Endothelial cell of umbilical vein (primary cell): ENCODE measurements around the gene SKIL. TPM values are rescaled to one million over a fixed set of nuclear protein-coding genes. Genes with fewer than 3 reads are reported as not detected.
A peak's percentile ranks its signal among the peaks of the same experiment; 100 is the strongest.

Experiments used
- BruUV-seq: library from RNA; stranded (reverse); fragments of 400-500 nt; replicated peaks from 2 replicates; lab custom pipeline; 2021; lab: Mats Ljungman, UMichigan
- CTCF ChIA-PET: fragments of 300-600, 350-600 bp; sonication (Branson Sonifier 250); formaldehyde crosslinking; loops from one replicate; lab custom pipeline; 2021; ENCODE audit warnings: antibody characterized with exemption, inconsistent platforms; lab: Charles Lee
- POLR2A ChIA-PET: fragments of 300-600, 350-600 bp; sonication (Branson Sonifier 250); formaldehyde crosslinking; loops from one replicate; lab custom pipeline; 2021; ENCODE audit warnings: antibody characterized with exemption, inconsistent platforms; lab: Charles Lee
- DNase-seq: peaks from one replicate; pipeline ENCODE4 v3.0.0-alpha.2; 2011; ENCODE audit warnings: low read depth, low spot score
- FAIRE-seq: peaks from 2 replicates; lab custom pipeline; 2011; peaks lifted over from hg19 to GRCh38; lab: Jason Lieb, UNC
- H2AFZ ChIP-seq: 2 replicates; pipeline ENCODE4 v1.6.0; 2012; ENCODE audit warnings: low read depth, low read length, control low read depth, inconsistent platforms
- H3K27ac ChIP-seq: 2 replicates; pipeline ENCODE4 v1.5.1; 2011; ENCODE audit warnings: low read depth, mild to moderate bottlenecking, control low read depth, low read length, moderate library complexity; ENCODE audit not compliant: insufficient read depth
- H3K27me3 ChIP-seq, 2 experiments: 2 replicates each; pipeline versions ENCODE4 v1.6.0 to v1.6.1; 2011; ENCODE audit warnings: low read length in 2 of 2, mixed read lengths in 1 of 2; ENCODE audit not compliant: control insufficient read depth in 2 of 2, insufficient read depth in 2 of 2
- H3K36me3 ChIP-seq, 2 experiments: 2 replicates in 1 of 2; 3 replicates in 1 of 2; pipeline ENCODE4 v1.5.1; 2011; ENCODE audit warnings: low read length in 2 of 2, mild to moderate bottlenecking in 1 of 2, moderate library complexity in 1 of 2; ENCODE audit not compliant: control insufficient read depth in 2 of 2, insufficient read depth in 2 of 2; ENCODE audit errors: extremely low read depth in 1 of 2
- H3K4me1 ChIP-seq: 3 replicates; pipeline ENCODE4 v1.5.1; 2011; ENCODE audit warnings: mild to moderate bottlenecking, low read length; ENCODE audit not compliant: control insufficient read depth, insufficient read depth; ENCODE audit errors: extremely low read depth
- H3K4me2 ChIP-seq: 2 replicates; pipeline ENCODE4 v1.6.1; 2011; ENCODE audit warnings: low read length, control low read depth, mixed read lengths; ENCODE audit not compliant: insufficient read depth
- H3K4me3 ChIP-seq, 3 experiments: fragments of 200-600 bp in 1 of 3; sonication (generic), shearing (Covaris generic) in 1 of 3; replicated peaks in 1 of 3; 2 replicates each; pipeline ENCODE4 v1.5.1; 2011 to 2016; ENCODE audit warnings: control low read depth in 3 of 3, low read length in 3 of 3, mild to moderate bottlenecking in 2 of 3, inconsistent platforms in 1 of 3, low read depth in 1 of 3, moderate library complexity in 1 of 3; ENCODE audit not compliant: insufficient read depth in 1 of 3
- H3K79me2 ChIP-seq: 2 replicates; pipeline ENCODE4 v1.6.0; 2012; ENCODE audit warnings: low read length, inconsistent platforms; ENCODE audit not compliant: control insufficient read depth, insufficient read depth
- H3K9ac ChIP-seq: replicated peaks from 2 replicates; pipeline ENCODE3; 2011; ENCODE audit warnings: low read length, control low read depth; ENCODE audit not compliant: insufficient read depth; ENCODE audit errors: extremely low read depth
- H3K9me1 ChIP-seq: replicated peaks from 3 replicates; pipeline ENCODE4 v1.6.0; 2011; ENCODE audit warnings: mild to moderate bottlenecking, low read length; ENCODE audit not compliant: control insufficient read depth, insufficient read depth; ENCODE audit errors: extremely low read depth
- H3K9me3 ChIP-seq: replicated peaks from 2 replicates; pipeline ENCODE4 v1.5.1; 2012; ENCODE audit warnings: low read length, inconsistent platforms; ENCODE audit not compliant: control insufficient read depth, insufficient read depth
- H4K20me1 ChIP-seq: replicated peaks from 2 replicates; pipeline ENCODE3; 2011; ENCODE audit warnings: mild to moderate bottlenecking, low read length; ENCODE audit not compliant: control insufficient read depth, insufficient read depth; ENCODE audit errors: extremely low read depth
- CTCF ChIP-seq, 2 donors: IDR thresholded peaks; 1 replicate in 1 of 2; 2 replicates in 1 of 2; pipeline ENCODE4 v1.5.1; 2011; ENCODE audit warnings: low read length in 2 of 2, mild to moderate bottlenecking in 2 of 2, moderate library complexity in 2 of 2, control low read depth in 1 of 2, inconsistent platforms in 1 of 2, low read depth in 1 of 2; ENCODE audit not compliant: insufficient read depth in 1 of 2; ENCODE audit errors: extremely low read depth in 1 of 2
- EZH2 ChIP-seq: IDR thresholded peaks from 2 replicates; pipeline ENCODE4 v1.6.1; 2012; ENCODE audit warnings: borderline replicate concordance, low read depth, mild to moderate bottlenecking, moderate library complexity, low read length, inconsistent platforms; ENCODE audit not compliant: severe bottlenecking
- FOS ChIP-seq: IDR thresholded peaks from 2 replicates; pipeline ENCODE4 v1.6.1; 2011; ENCODE audit warnings: mild to moderate bottlenecking, low read length, moderate library complexity, borderline replicate concordance; ENCODE audit not compliant: insufficient read depth
- GATA2 ChIP-seq: IDR thresholded peaks from 2 replicates; pipeline ENCODE4 v1.7.0; 2011; ENCODE audit warnings: low read depth, mild to moderate bottlenecking, moderate library complexity, mixed read lengths, low read length; ENCODE audit not compliant: insufficient read length, insufficient read depth
- JUN ChIP-seq: IDR thresholded peaks from 2 replicates; pipeline ENCODE4 v1.6.1; 2011; ENCODE audit warnings: borderline replicate concordance, low read depth; ENCODE audit not compliant: insufficient read length, insufficient read depth
- MYC ChIP-seq: IDR thresholded peaks from one replicate; pipeline ENCODE4 v1.6.1; 2011; ENCODE audit warnings: mild to moderate bottlenecking, low read depth, low read length
- POLR2A ChIP-seq: IDR thresholded peaks from 2 replicates; pipeline ENCODE4 v1.6.1; 2012; ENCODE audit warnings: low read depth, mild to moderate bottlenecking, control low read depth, low read length
- POLR2AphosphoS5 ChIP-seq: IDR thresholded peaks from 2 replicates; pipeline ENCODE4 v1.6.1; 2012; ENCODE audit warnings: low read depth, mild to moderate bottlenecking, control low read depth, low read length, moderate library complexity; ENCODE audit not compliant: insufficient read depth
- dilution Hi-C: fragments of 300-500 bp; cut with MboI; formaldehyde crosslinking; loops from one replicate; pipeline ENCODE4 v1.15.0; 2019; ENCODE audit warnings: low sequenced_read_pairs; ENCODE audit not compliant: extremely low pct_ligation_motif_present
- intact Hi-C: fragments of 100-400 bp; cut with micrococcal nuclease; formaldehyde crosslinking; loops from one replicate; pipeline ENCODE4 v1.10.0; 2022
- polyA plus RNA-seq, 4 experiments: library from polyadenylated mRNA; depleted of rRNA in 3 of 4; stranded (reverse) in 3 of 4; unstranded in 1 of 4; fragments of >200 nt; gene quantifications; 2 replicates each; pipeline versions ENCODE4 v1.2.1 to v1.2.3, GENCODE V29; 2011 to 2012; ENCODE audit warnings: missing spikeins in 1 of 4
- total RNA-seq: library from RNA; stranded (reverse); gene quantifications from 2 replicates; pipeline ENCODE4 v1.2.3, GENCODE V29; 2021
- TF ChIP-seq, protein P1 (sequence below): IDR thresholded peaks from 2 replicates; pipeline ENCODE4 v1.6.1; 2011; ENCODE audit not compliant: insufficient read depth, insufficient read length

The SKIL gene
- total and polyA plus RNA-seq, 2 donors (not counting 3 experiments of a cell fraction or from before 2014, with no cell fraction given): 18.4 to 135 TPM

- intact Hi-C loops: no loop called here
- H3K36me3 ChIP-seq: peaks cover 3 to 13% of the 10 kb centered on the region in 2 experiments
- H4K20me1 ChIP-seq: no peaks in the 10 kb centered on the region
- peaks cover 90% of the 10 kb centered on the region for H3K79me2 ChIP-seq
- DNase-seq (no peak), FAIRE-seq (no peak)
- H3K9me3 ChIP-seq: no peaks in the 10 kb centered on the region
- peaks cover 36% of the 10 kb centered on the region for H3K4me1 ChIP-seq
- TF ChIP-seq MYC: no peak
- TF ChIP-seq POLR2AphosphoS5: no peak
- no peak for TF ChIP-seq FOS
- TF ChIP-seq GATA2: no peak
- TF ChIP-seq EZH2: no peak
- CTCF ChIA-PET: interaction anchor here (1.5 to 5.8 kb wide), 2 partner anchors 14 to 383 kb away, joined by 7 to 25 read pairs; no protein-coding TSS in a partner anchor
- H3K9ac ChIP-seq: no peak overlapping the region
- H2AFZ ChIP-seq: no peak overlapping the region
- no peak overlapping the region for H3K4me2 ChIP-seq
- BruUV-seq: no TSS peak
- H3K4me3 ChIP-seq: no peak overlapping the region
- no peak overlapping the region for H3K27ac ChIP-seq
- no peaks in the 10 kb centered on the region for H3K27me3 ChIP-seq
- dilution Hi-C loops: no loop called here
- H3K9me1 ChIP-seq: no peaks in the 10 kb centered on the region
- POLR2A ChIA-PET: interaction anchor here (0.7 kb wide), 1 partner anchor 294 kb away, joined by 7 read pairs; no protein-coding TSS in a partner anchor
These were observed 70.6 kb downstream of the SKIL start for GRCh38 chr3:170428095-170428494.

- no peaks in the 10 kb centered on the region for H3K27me3 ChIP-seq
- CTCF ChIA-PET: interaction anchor here (0.8 to 5.8 kb wide), 2 partner anchors 15 to 383 kb away, joined by 4 to 25 read pairs; no protein-coding TSS in a partner anchor
- no peaks in the 10 kb centered on the region for H3K9me1 ChIP-seq
- H3K4me1 ChIP-seq: peaks cover 31% of the 10 kb centered on the region
- no peak overlapping the region for H3K27ac ChIP-seq
- peaks cover 87% of the 10 kb centered on the region for H3K79me2 ChIP-seq
- POLR2A ChIA-PET: no interaction called here
- DNase-seq (peak; percentile 16), FAIRE-seq (no peak)
- no peaks in the 10 kb centered on the region for H4K20me1 ChIP-seq
- H3K4me2 ChIP-seq: no peak overlapping the region
- H3K9me3 ChIP-seq: no peaks in the 10 kb centered on the region
- intact Hi-C loops: no loop called here
- H3K4me3 ChIP-seq: no peak overlapping the region
- no TSS peak for BruUV-seq
- TF ChIP-seq FOS (no peak), POLR2AphosphoS5 (no peak), CTCF (IDR thresholded peaks at IDR 0.05; ENCODE audit: extremely low read depth in 1 of 2, insufficient read depth in 1 of 2, low read depth in 1 of 2, low read length in 2 of 2) (no peak), GATA2 (no peak), JUN (no peak), MYC (no peak), POLR2A (no peak), EZH2 (no peak)
- TF ChIP-seq, protein P1, sequence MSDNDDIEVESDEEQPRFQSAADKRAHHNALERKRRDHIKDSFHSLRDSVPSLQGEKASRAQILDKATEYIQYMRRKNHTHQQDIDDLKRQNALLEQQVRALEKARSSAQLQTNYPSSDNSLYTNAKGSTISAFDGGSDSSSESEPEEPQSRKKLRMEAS: no peak
- no peak overlapping the region for H2AFZ ChIP-seq
- H3K36me3 ChIP-seq: peaks cover 3 to 16% of the 10 kb centered on the region in 2 experiments
- dilution Hi-C loops: no loop called here
- H3K9ac ChIP-seq: no peak overlapping the region
These were observed 71.5 kb downstream of the SKIL start for GRCh38 chr3:170429050-170429449.
